ENCODE measurements around the gene CTIF. TPM values are rescaled to one million over a fixed set of nuclear protein-coding genes. Genes with fewer than 3 reads are reported as not detected.
"Not testable (repeated sequence)": the region's sequence is repeated elsewhere in the genome, so short reads cannot be mapped to it uniquely, and the experiment has no call there.

Gene CTIF
- total RNA-seq, 2 donors from 2014 or later, result 4.6 to 4.7 TPM

DNA sequence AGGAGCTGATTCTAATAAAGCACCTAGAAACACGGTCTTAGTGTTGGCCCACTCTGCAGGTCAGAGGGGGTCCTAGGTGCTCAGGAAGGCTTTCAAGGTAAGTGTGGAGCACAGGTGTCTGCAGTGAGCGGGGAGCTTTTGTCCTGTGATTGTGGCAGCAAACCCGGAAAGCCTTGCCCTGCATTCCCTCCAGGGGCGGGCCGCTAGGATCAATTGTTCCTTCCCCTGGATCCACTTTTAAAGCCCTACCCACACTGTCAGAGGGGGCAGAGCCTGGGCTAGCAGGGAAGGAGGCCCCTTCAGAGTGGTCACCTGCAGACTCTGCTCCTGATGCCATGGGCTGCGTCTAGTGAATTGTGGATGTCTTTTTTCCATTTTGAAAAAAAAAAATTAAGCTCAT, 176.0 kb downstream of the CTIF start:
- no peak for ATAC-seq (replicated peaks in 1 of 2)
- H3K4me1 Mint-ChIP-seq (ENCODE audit: low read depth), result no peaks in the 10 kb centered on the region
- H3K27ac Mint-ChIP-seq, result no peak overlapping the region
- H3K36me3 Mint-ChIP-seq (ENCODE audit: insufficient read depth in 2 of 2), result no peaks in the 10 kb centered on the region
- no peak for DNase-seq
- no peak overlapping the region for H3K4me3 Mint-ChIP-seq
- H3K9me3 Mint-ChIP-seq, result no peaks in the 10 kb centered on the region
- no peaks in the 10 kb centered on the region for H3K27me3 Mint-ChIP-seq (ENCODE audit: low read depth)

DNA sequence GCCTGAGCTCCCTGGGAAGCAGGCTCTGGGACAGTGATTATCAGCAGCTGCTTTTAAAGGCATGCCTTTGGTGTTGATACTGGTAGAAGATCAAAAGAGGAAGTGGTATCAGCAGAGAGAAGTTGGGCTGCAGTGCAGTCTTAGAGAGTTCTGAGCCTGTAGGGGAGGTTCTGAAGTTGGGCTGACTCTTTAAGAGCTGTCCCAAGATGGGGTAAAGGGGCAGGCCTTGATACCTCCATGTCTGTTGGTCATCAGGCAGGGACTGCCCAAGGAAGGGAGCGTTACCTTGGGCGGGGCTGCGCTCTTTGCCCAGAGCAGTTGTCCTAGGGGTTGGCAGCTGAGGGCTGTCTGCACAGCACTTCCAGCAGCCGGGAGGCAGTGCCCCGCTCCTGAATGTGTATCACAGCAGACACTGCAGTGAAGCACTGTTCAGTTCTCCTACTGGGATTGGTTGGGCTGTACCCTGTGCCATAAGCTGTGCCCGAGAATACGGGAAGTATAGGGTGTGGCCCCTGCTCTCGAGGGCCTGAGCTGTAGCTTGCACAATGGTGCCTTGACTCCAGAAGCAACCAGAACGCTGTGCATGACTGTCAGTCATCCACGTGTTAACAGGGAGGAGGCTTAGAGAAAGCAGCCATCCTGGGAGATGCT, 177.0 kb downstream of the CTIF start:
- DNase-seq, result no peak
- Mint-ChIP-seq H3K27ac (no peak overlapping the region), H3K9me3 (no peaks in the 10 kb centered on the region), H3K4me1 (ENCODE audit: low read depth) (no peaks in the 10 kb centered on the region), H3K4me3 (no peak overlapping the region), H3K36me3 (ENCODE audit: insufficient read depth in 2 of 2) (no peaks in the 10 kb centered on the region), H3K27me3 (ENCODE audit: low read depth) (no peaks in the 10 kb centered on the region)
- no peak for ATAC-seq (replicated peaks in 1 of 2)

DNA sequence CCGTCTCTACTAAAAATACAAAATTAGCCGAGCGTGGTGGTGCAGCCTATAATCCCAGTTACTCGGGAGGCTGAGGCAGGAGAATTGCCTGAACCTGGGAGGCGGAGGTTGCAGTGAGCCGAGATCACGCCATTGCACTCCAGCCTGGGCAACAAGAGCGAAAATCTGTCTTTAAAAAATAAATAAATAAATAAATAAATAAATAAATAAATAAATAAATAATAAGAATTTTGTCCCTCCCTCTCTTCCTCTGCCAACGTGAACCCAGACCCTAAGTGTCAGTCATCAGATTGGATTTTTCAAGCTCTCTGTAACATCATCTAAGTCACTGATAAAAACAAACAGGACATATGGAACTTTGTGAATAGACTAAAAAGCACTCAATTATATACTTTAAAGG, 178.4 kb downstream of the CTIF start:
- not testable (repeated sequence) for ATAC-seq (replicated peaks in 1 of 2); H3K27ac Mint-ChIP-seq; H3K4me1 Mint-ChIP-seq (ENCODE audit: low read depth); H3K36me3 Mint-ChIP-seq (ENCODE audit: insufficient read depth in 2 of 2); H3K4me3 Mint-ChIP-seq; H3K9me3 Mint-ChIP-seq; H3K27me3 Mint-ChIP-seq (ENCODE audit: low read depth); DNase-seq

DNA sequence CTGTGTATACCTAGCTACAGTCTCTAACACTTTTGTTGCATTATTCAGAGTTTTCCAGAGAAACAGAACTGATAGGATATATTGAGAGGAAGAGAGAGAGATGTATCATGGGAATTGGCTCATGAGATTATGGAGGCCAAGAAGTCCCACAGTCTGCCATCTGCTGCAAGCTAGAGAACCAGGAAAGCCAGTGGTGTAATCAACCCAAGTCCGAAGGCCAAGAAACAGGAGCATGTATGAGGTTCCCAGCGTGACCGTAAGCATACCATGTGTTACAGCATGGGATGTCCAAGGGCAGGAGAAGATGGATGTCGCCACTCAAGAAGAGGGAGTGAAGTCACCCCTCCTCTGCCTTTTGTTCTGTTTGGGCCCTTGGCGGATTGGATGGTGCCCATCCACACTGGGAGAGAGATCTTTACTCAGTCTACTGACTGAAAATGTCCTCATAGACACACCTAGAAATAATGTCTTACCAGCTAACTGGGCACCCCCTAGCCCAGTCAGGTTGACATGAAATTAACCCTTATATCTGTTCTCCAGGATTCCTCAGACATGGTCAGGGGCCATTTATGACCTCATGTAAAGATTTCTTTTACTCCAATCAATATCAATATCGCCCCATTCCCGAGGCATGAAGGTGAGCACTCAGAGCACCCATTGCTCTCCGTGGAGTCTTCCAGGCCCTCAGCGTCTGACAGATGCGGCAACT, 179.6 kb downstream of the CTIF start:
- DNase-seq (no peak), ATAC-seq (replicated peaks in 1 of 2) (no peak)
- Mint-ChIP-seq H3K36me3 (ENCODE audit: insufficient read depth in 2 of 2) (no peaks in the 10 kb centered on the region), H3K4me3 (no peak overlapping the region), H3K27me3 (ENCODE audit: low read depth) (no peaks in the 10 kb centered on the region), H3K9me3 (no peaks in the 10 kb centered on the region), H3K4me1 (ENCODE audit: low read depth) (no peaks in the 10 kb centered on the region), H3K27ac (no peak overlapping the region)

DNA sequence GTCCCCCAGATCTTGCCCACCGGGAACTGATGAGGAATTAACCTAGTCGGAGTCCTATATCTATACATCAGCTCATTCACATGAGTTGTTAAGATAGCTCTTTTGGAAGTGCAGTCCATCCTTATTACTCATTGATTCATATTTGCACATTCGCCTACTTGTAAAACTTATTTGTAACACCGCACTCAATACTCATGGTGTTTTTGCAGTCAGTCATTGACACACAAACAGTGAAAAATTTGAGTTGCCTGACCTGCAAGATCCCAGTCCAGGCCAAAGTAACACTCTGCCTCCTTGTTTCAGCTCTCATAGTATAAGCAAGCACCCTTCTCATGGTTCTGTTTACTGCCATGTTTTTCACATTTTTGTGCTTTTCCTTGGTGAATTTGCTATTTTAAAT, 180.6 kb downstream of the CTIF start:
- H3K9me3 Mint-ChIP-seq, result no peaks in the 10 kb centered on the region
- H3K27me3 Mint-ChIP-seq (ENCODE audit: low read depth), result no peaks in the 10 kb centered on the region
- ATAC-seq (replicated peaks in 1 of 2), result no peak

DNA sequence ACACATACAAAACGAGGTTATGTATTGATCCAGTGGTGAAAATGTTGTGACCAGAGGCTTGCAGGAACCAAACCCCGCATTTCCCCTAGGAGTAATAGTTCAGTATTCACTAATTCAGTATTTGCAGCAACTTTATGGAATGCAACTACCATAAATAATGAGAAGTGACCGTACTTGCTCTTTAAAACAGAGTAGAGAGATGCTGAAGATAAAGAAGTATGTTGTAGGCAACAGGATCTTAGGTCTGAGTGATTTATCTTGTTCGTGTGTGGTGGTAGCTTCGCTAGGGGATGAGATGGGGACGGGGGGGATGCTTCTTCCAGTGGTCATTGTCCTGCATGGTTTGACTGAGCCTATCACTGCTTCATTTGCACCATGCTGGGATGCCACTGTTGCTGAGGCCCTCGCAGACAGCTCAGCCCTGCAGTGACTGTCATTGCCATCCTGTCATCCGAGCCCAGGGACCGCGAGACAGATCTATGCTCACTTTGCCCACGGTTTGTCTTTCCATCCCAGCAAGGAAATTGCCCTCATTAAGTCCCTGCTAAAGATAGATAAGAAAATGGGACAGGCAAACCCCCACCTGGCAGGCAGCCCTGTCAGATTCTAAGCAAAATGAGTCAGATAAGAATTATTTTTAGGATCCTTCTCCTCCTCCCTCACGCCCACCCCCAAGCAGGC, 181.3 kb downstream of the CTIF start:
- no peak for ATAC-seq (replicated peaks in 1 of 2)
- H3K36me3 Mint-ChIP-seq (ENCODE audit: insufficient read depth in 2 of 2), result no peaks in the 10 kb centered on the region
- H3K27me3 Mint-ChIP-seq (ENCODE audit: low read depth), result no peaks in the 10 kb centered on the region

More for the DNA sequence above, 180.6 kb downstream of the CTIF start:
- Mint-ChIP-seq H3K4me1 (ENCODE audit: low read depth) (no peaks in the 10 kb centered on the region), H3K4me3 (no peak overlapping the region), H3K36me3 (ENCODE audit: insufficient read depth in 2 of 2) (no peaks in the 10 kb centered on the region), H3K27ac (no peak overlapping the region)
- no peak for DNase-seq

DNA sequence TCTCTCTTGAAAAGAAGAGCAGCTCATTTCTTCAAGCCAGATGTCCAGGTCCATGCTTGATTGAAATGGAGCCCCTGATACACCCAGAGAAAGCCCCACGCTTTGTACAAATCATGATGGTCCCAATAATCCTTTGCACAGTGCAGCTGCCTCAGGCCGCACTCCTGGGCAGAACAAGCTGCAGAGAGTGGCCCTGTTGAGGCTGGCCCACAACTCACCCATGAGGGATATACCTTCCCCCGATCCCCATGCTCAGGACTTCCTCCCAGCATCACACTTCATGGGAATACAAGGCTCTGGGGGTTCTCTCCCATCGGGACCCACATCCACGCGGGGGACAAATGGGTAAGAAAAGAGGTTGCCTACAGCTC, 181.8 kb downstream of the CTIF start:
- Mint-ChIP-seq H3K27ac (no peak overlapping the region), H3K36me3 (ENCODE audit: insufficient read depth in 2 of 2) (no peaks in the 10 kb centered on the region), H3K9me3 (no peaks in the 10 kb centered on the region), H3K4me3 (no peak overlapping the region), H3K27me3 (ENCODE audit: low read depth) (no peaks in the 10 kb centered on the region), H3K4me1 (ENCODE audit: low read depth) (no peaks in the 10 kb centered on the region)
- ATAC-seq (replicated peaks in 1 of 2) (no peak), DNase-seq (no peak)

More for the DNA sequence above, 181.3 kb downstream of the CTIF start:
- Mint-ChIP-seq H3K9me3 (no peaks in the 10 kb centered on the region), H3K4me3 (no peak overlapping the region), H3K4me1 (ENCODE audit: low read depth) (no peaks in the 10 kb centered on the region), H3K27ac (no peak overlapping the region)
- no peak for DNase-seq

DNA sequence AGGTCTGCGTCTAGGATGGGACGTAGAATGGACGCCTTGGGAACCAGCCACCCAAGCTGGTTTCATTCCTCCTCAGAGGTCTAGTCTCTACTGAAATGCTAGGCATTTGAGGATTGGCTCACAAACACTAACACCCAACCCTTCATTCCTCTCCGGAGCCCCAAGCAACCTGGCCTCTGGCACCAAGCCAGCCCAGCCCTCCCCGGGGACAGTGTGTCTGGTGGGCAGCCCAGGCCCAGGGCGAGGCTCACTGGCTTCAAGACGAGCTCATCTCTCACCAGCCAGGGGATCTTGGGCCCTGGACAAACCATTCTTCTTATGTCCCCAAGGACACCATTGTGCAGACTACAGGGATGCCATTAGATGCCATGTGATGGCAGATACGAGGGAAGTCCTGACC, 182.5 kb downstream of the CTIF start:
- Mint-ChIP-seq H3K27ac (no peak overlapping the region), H3K27me3 (ENCODE audit: low read depth) (no peaks in the 10 kb centered on the region), H3K4me1 (ENCODE audit: low read depth) (no peaks in the 10 kb centered on the region), H3K36me3 (ENCODE audit: insufficient read depth in 2 of 2) (no peaks in the 10 kb centered on the region), H3K9me3 (no peaks in the 10 kb centered on the region), H3K4me3 (no peak overlapping the region)
- ATAC-seq (replicated peaks in 1 of 2) (no peak), DNase-seq (no peak)

DNA sequence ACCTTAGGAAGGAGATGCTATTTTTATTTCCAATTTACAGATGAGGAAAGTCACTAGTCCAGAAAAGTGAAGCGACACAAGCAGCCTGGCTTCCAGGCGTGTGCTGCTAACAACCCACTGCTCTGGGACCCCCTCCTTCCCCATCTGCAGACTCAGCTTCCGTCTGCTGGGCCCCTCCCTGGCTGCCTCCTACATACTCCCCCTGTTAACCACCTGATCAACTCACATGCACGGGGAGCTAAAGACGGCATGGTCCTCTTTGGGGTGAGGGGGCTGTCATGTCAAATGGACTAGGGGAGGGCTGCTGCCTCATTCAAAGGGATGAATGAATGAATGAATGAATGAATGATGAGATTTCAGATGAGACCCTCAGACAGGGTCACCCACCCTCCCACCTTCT, 184.2 kb downstream of the CTIF start:
- peaks cover 6% of the 10 kb centered on the region for H3K4me1 Mint-ChIP-seq (ENCODE audit: low read depth)
- peaks cover 0 to 3% of the 10 kb centered on the region in 2 donors for H3K9me3 Mint-ChIP-seq
- H3K4me3 Mint-ChIP-seq, result no peak overlapping the region
- H3K27ac Mint-ChIP-seq, result no peak overlapping the region
- ATAC-seq (replicated peaks in 1 of 2), result no peak
- no peaks in the 10 kb centered on the region for H3K27me3 Mint-ChIP-seq (ENCODE audit: low read depth)
- H3K36me3 Mint-ChIP-seq (ENCODE audit: insufficient read depth in 2 of 2), result no peaks in the 10 kb centered on the region
- no peak for DNase-seq

DNA sequence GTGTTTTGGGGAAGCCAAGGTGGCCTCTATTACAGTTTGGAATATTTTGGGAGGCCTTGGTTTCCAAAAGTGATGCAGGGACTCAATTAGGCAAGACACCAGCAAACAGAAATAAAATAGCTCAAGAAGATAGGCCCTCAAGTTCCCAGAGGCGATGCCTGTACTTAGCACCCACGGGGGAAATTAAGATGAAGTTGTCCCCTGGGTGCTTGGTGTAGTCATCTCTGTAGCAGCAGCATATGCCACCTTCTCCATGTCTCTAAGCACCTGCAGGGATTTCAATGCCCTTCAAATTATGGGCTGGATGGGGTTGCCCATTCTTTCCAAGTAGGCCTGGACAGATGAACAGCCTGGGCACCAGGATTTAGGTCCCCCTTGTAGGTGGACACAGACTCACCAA, 185.0 kb downstream of the CTIF start:
- peaks cover 0 to 3% of the 10 kb centered on the region in 2 donors for H3K9me3 Mint-ChIP-seq
- no peak overlapping the region for H3K27ac Mint-ChIP-seq
- no peaks in the 10 kb centered on the region for H3K27me3 Mint-ChIP-seq (ENCODE audit: low read depth)
- no peak overlapping the region for H3K4me3 Mint-ChIP-seq
- no peak for ATAC-seq (replicated peaks in 1 of 2)
- no peak for DNase-seq
- H3K4me1 Mint-ChIP-seq (ENCODE audit: low read depth), result peaks cover 6% of the 10 kb centered on the region
- no peaks in the 10 kb centered on the region for H3K36me3 Mint-ChIP-seq (ENCODE audit: insufficient read depth in 2 of 2)

DNA sequence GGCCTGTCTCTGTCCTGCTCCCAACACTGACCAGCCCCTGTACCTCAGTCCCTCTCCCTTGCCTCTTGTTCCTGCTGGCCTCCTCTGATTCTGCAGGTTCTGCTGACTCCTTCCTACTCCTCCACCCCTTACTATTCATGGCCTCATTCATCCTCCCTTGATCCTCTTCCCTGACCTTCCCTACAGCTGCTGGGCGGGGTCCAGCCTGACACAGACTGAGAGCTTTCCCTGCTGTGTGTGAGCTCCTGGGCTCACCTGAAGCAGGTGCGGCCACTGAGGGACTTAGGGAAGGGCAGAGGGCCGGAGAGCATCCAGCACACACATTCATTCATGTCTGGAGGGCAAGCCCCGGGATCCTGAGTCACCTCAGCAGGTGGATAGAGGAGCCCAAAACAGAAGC, 185.6 kb downstream of the CTIF start:
- H3K4me1 Mint-ChIP-seq (ENCODE audit: low read depth), result peaks cover 6% of the 10 kb centered on the region
- peaks cover 0 to 3% of the 10 kb centered on the region in 2 donors for H3K9me3 Mint-ChIP-seq
- ATAC-seq (replicated peaks in 1 of 2) (no peak), DNase-seq (no peak)
- H3K27ac Mint-ChIP-seq, result no peak overlapping the region
- no peak overlapping the region for H3K4me3 Mint-ChIP-seq
- no peaks in the 10 kb centered on the region for H3K36me3 Mint-ChIP-seq (ENCODE audit: insufficient read depth in 2 of 2)
- H3K27me3 Mint-ChIP-seq (ENCODE audit: low read depth), result no peaks in the 10 kb centered on the region

DNA sequence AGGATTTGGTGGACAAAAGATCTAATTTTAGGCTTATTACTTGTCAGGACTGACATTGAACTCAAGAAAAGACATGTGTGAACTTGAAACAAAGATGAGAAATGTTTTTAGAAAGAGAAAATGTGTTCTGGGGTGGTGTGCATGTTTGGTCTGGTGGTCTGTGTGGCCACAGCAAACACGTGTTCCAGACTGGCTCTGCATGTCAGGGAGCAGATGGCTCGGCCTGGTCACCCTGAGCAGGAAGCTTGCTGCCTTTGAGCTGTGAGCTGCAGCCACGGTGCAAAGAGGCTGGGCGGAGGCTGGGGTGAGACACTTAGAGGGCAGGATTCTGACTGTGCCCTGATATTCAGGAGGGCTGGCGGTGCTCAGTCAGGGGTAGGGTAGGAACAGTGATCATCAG, 186.1 kb downstream of the CTIF start:
- no peaks in the 10 kb centered on the region for H3K27me3 Mint-ChIP-seq (ENCODE audit: low read depth)
- peaks cover 0 to 3% of the 10 kb centered on the region in 2 donors for H3K9me3 Mint-ChIP-seq
- no peak overlapping the region for H3K27ac Mint-ChIP-seq
- ATAC-seq (replicated peaks in 1 of 2), result no peak
- H3K4me3 Mint-ChIP-seq, result no peak overlapping the region
- no peak for DNase-seq
- no peaks in the 10 kb centered on the region for H3K36me3 Mint-ChIP-seq (ENCODE audit: insufficient read depth in 2 of 2)
- H3K4me1 Mint-ChIP-seq (ENCODE audit: low read depth), result peaks cover 6% of the 10 kb centered on the region

DNA sequence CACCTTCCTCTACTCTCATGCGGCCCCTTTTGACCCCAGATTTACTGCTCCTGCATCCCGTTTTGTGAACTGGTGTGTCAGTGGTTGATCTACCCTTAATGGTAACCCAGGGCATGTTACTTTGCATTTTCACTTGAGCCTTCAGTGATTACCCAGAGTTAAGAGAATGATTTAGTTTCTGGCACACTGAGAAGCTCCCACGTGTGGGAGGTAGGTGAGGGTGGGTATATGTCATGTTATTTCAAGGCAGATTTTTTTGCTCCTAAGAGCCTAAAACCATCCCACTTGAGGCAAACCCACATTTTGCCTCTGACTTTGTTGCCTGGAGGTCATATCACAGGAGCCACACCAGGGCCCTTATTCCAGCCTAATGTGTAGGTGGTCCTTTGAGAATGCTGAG, 186.7 kb downstream of the CTIF start:
- peaks cover 0 to 3% of the 10 kb centered on the region in 2 donors for H3K9me3 Mint-ChIP-seq
- ATAC-seq (replicated peaks in 1 of 2) (no peak), DNase-seq (no peak)
- no peak overlapping the region for H3K27ac Mint-ChIP-seq
- no peaks in the 10 kb centered on the region for H3K27me3 Mint-ChIP-seq (ENCODE audit: low read depth)
- no peak overlapping the region for H3K4me3 Mint-ChIP-seq
- H3K4me1 Mint-ChIP-seq (ENCODE audit: low read depth), result peaks cover 6% of the 10 kb centered on the region
- no peaks in the 10 kb centered on the region for H3K36me3 Mint-ChIP-seq (ENCODE audit: insufficient read depth in 2 of 2)
